Karpas-422 (cell line): ENCODE results near the gene MAD1L1. TPM values are rescaled to one million over a fixed set of nuclear protein-coding genes. Genes with fewer than 3 reads are reported as not detected.

Source experiments
- DNase-seq: peaks from one replicate; pipeline ENCODE4 v3.0.0-alpha.2; 2015
- H2AFZ ChIP-seq: fragments of 200-600 bp; sonication (generic); 2 replicates; pipeline ENCODE4 v1.6.1; 2014; ENCODE audit warnings: antibody characterized with exemption, low read length, mixed read lengths
- H3K27ac ChIP-seq: fragments of 200-600 bp; sonication (generic); 2 replicates; pipeline ENCODE4 v1.5.1; 2014; ENCODE audit warnings: mild to moderate bottlenecking, low read length, moderate library complexity
- H3K27me3 ChIP-seq: fragments of 200-600 bp; sonication (generic); 2 replicates; pipeline ENCODE4 v1.6.1; 2014; ENCODE audit warnings: low read length, mixed read lengths
- H3K36me3 ChIP-seq: fragments of 200-600 bp; sonication (generic); 2 replicates; pipeline ENCODE4 v1.6.1; 2014; ENCODE audit warnings: low read length, mixed read lengths; ENCODE audit not compliant: insufficient read depth
- H3K4me1 ChIP-seq: fragments of 200-600 bp; sonication (generic); 2 replicates; pipeline ENCODE4 v1.6.1; 2014; ENCODE audit warnings: mild to moderate bottlenecking, low read length, mixed read lengths
- H3K4me2 ChIP-seq: fragments of 200-600 bp; sonication (generic); 2 replicates; pipeline ENCODE4 v1.6.1; 2014; ENCODE audit warnings: low read length, low read depth, mild to moderate bottlenecking; ENCODE audit not compliant: poor library complexity, severe bottlenecking
- H3K4me3 ChIP-seq: fragments of 200-600 bp; sonication (generic); 2 replicates; pipeline ENCODE4 v1.5.1; 2014; ENCODE audit warnings: mild to moderate bottlenecking, antibody characterized with exemption, low read length, mixed read lengths
- H3K79me2 ChIP-seq: fragments of 200-600 bp; sonication (generic); 2 replicates; pipeline ENCODE4 v1.6.1; 2014; ENCODE audit warnings: mild to moderate bottlenecking, low read length, mixed read lengths
- H3K9ac ChIP-seq: fragments of 200-600 bp; sonication (generic); 2 replicates; pipeline ENCODE4 v1.6.0; 2014; ENCODE audit warnings: low read length
- H3K9me2 ChIP-seq: fragments of 200-600 bp; sonication (generic), shearing (Covaris generic); replicated peaks from 2 replicates; pipeline ENCODE4 v1.6.0; 2014; ENCODE audit warnings: mild to moderate bottlenecking, low read length, moderate library complexity; ENCODE audit not compliant: insufficient read depth
- H3K9me3 ChIP-seq: fragments of 300-700, 200-600 bp; sonication (generic); 2 replicates; pipeline ENCODE4 v1.6.1; 2014; ENCODE audit warnings: low read length, mixed read lengths
- H4K20me1 ChIP-seq: fragments of 200-600 bp; sonication (generic); 2 replicates; pipeline ENCODE4 v1.6.1; 2014; ENCODE audit warnings: mild to moderate bottlenecking, antibody characterized with exemption, low read length, low read depth; ENCODE audit not compliant: insufficient read depth
- total RNA-seq: library from RNA; depleted of rRNA; stranded (reverse); fragments of >200 nt; shearing (Covaris generic); gene quantifications from 2 replicates; pipeline ENCODE4 v1.2.3, GENCODE V29; 2014; ENCODE audit warnings: low replicate concordance

Gene MAD1L1
- total RNA-seq, 1 experiment from 2014 or later, result 38.6 TPM

GRCh38 chr7:2085804-2086203, 146.9 kb downstream of the MAD1L1 start:
- no peaks in the 10 kb centered on the region for H3K79me2 ChIP-seq
- no peak for DNase-seq
- H3K9me3 ChIP-seq, result no peaks in the 10 kb centered on the region
- no peaks in the 10 kb centered on the region for H3K9me2 ChIP-seq
- H3K36me3 ChIP-seq, result no peaks in the 10 kb centered on the region
- no peaks in the 10 kb centered on the region for H3K27me3 ChIP-seq
- H3K27ac ChIP-seq, result no peak overlapping the region
- no peaks in the 10 kb centered on the region for H3K4me1 ChIP-seq
- no peak overlapping the region for H3K4me2 ChIP-seq
- no peaks in the 10 kb centered on the region for H4K20me1 ChIP-seq
- H3K9ac ChIP-seq, result no peak overlapping the region
- no peak overlapping the region for H2AFZ ChIP-seq
- H3K4me3 ChIP-seq, result no peak overlapping the region

GRCh38 chr7:2084781-2085505, 147.8 kb downstream of the MAD1L1 start:
- Histone ChIP-seq H3K4me2 (no peak overlapping the region), H2AFZ (no peak overlapping the region), H3K27me3 (no peaks in the 10 kb centered on the region), H3K36me3 (no peaks in the 10 kb centered on the region), H3K27ac (no peak overlapping the region), H4K20me1 (no peaks in the 10 kb centered on the region), H3K9me2 (no peaks in the 10 kb centered on the region), H3K9me3 (no peaks in the 10 kb centered on the region), H3K4me1 (no peaks in the 10 kb centered on the region), H3K4me3 (no peak overlapping the region), H3K79me2 (no peaks in the 10 kb centered on the region), H3K9ac (no peak overlapping the region)
- DNase-seq, result no peak

GRCh38 chr7:2084331-2084730, 148.4 kb downstream of the MAD1L1 start:
- no peaks in the 10 kb centered on the region for H3K36me3 ChIP-seq
- H3K79me2 ChIP-seq, result no peaks in the 10 kb centered on the region
- no peak overlapping the region for H2AFZ ChIP-seq
- H3K9ac ChIP-seq, result no peak overlapping the region
- no peak for DNase-seq
- H3K27ac ChIP-seq, result no peak overlapping the region
- H3K27me3 ChIP-seq, result no peaks in the 10 kb centered on the region
- no peaks in the 10 kb centered on the region for H3K9me2 ChIP-seq
- H3K4me1 ChIP-seq, result no peaks in the 10 kb centered on the region
- H4K20me1 ChIP-seq, result no peaks in the 10 kb centered on the region
- no peak overlapping the region for H3K4me2 ChIP-seq
- no peak overlapping the region for H3K4me3 ChIP-seq
- H3K9me3 ChIP-seq, result no peaks in the 10 kb centered on the region

GRCh38 chr7:2083362-2083761, 149.4 kb downstream of the MAD1L1 start:
- Histone ChIP-seq H3K4me3 (no peak overlapping the region), H3K9ac (no peak overlapping the region)

GRCh38 chr7:2082139-2082998, 150.4 kb downstream of the MAD1L1 start:
- H3K9me2 ChIP-seq, result no peaks in the 10 kb centered on the region

More at GRCh38 chr7:2083362-2083761, 149.4 kb downstream of the MAD1L1 start:
- no peaks in the 10 kb centered on the region for H3K4me1 ChIP-seq
- no peak overlapping the region for H3K4me2 ChIP-seq
- no peaks in the 10 kb centered on the region for H4K20me1 ChIP-seq
- no peak overlapping the region for H3K27ac ChIP-seq
- H2AFZ ChIP-seq, result no peak overlapping the region
- no peaks in the 10 kb centered on the region for H3K79me2 ChIP-seq
- H3K36me3 ChIP-seq, result no peaks in the 10 kb centered on the region
- no peaks in the 10 kb centered on the region for H3K9me3 ChIP-seq
- no peak for DNase-seq
- no peaks in the 10 kb centered on the region for H3K9me2 ChIP-seq
- H3K27me3 ChIP-seq, result no peaks in the 10 kb centered on the region

GRCh38 chr7:2081526-2082135, 151.1 kb downstream of the MAD1L1 start:
- Histone ChIP-seq H4K20me1 (no peaks in the 10 kb centered on the region), H3K36me3 (no peaks in the 10 kb centered on the region), H3K9ac (no peak overlapping the region), H3K9me2 (no peaks in the 10 kb centered on the region), H3K4me1 (no peaks in the 10 kb centered on the region), H3K4me3 (no peak overlapping the region), H3K27me3 (no peaks in the 10 kb centered on the region), H3K79me2 (no peaks in the 10 kb centered on the region), H3K9me3 (no peaks in the 10 kb centered on the region), H3K27ac (no peak overlapping the region), H2AFZ (no peak overlapping the region), H3K4me2 (no peak overlapping the region)
- DNase-seq, result no peak

More at GRCh38 chr7:2082139-2082998, 150.4 kb downstream of the MAD1L1 start:
- Histone ChIP-seq H3K9me3 (no peaks in the 10 kb centered on the region), H3K4me3 (no peak overlapping the region), H3K36me3 (no peaks in the 10 kb centered on the region), H3K79me2 (no peaks in the 10 kb centered on the region), H3K4me1 (no peaks in the 10 kb centered on the region), H3K27me3 (no peaks in the 10 kb centered on the region), H2AFZ (no peak overlapping the region), H3K27ac (no peak overlapping the region), H4K20me1 (no peaks in the 10 kb centered on the region), H3K9ac (no peak overlapping the region), H3K4me2 (no peak overlapping the region)
- no peak for DNase-seq

- Histone ChIP-seq H3K4me2 (no peak overlapping the region), H3K27ac (no peak overlapping the region), H3K79me2 (no peaks in the 10 kb centered on the region), H3K4me1 (no peaks in the 10 kb centered on the region), H3K36me3 (no peaks in the 10 kb centered on the region), H3K4me3 (no peak overlapping the region), H2AFZ (no peak overlapping the region), H3K9ac (no peak overlapping the region), H4K20me1 (no peaks in the 10 kb centered on the region), H3K27me3 (no peaks in the 10 kb centered on the region), H3K9me2 (no peaks in the 10 kb centered on the region), H3K9me3 (no peaks in the 10 kb centered on the region)
- no peak for DNase-seq
Measured at GRCh38 chr7:2080477-2080876, 152.3 kb downstream of the MAD1L1 start.

- H2AFZ ChIP-seq, result no peak overlapping the region
- no peak for DNase-seq
- H3K79me2 ChIP-seq, result no peaks in the 10 kb centered on the region
- no peaks in the 10 kb centered on the region for H3K9me2 ChIP-seq
- no peak overlapping the region for H3K4me3 ChIP-seq
- no peak overlapping the region for H3K9ac ChIP-seq
- no peaks in the 10 kb centered on the region for H3K9me3 ChIP-seq
- H3K27ac ChIP-seq, result no peak overlapping the region
- no peaks in the 10 kb centered on the region for H3K36me3 ChIP-seq
- no peaks in the 10 kb centered on the region for H3K27me3 ChIP-seq
- no peaks in the 10 kb centered on the region for H4K20me1 ChIP-seq
- no peak overlapping the region for H3K4me2 ChIP-seq
- no peaks in the 10 kb centered on the region for H3K4me1 ChIP-seq
Measured at GRCh38 chr7:2080060-2080387, 152.7 kb downstream of the MAD1L1 start.
